Stimulated activated naive CD8-positive, alpha-beta T cell treated with anti-CD3 and anti-CD28 coated beads, Interleukin-15, Interleukin-2, amounts not matched to agents 100 ng/mL and 50 ng/mL, for 24 hours (primary cell): ENCODE data around the gene CMIP.
A peak's percentile ranks its signal among the peaks of the same experiment; 100 is the strongest.

Experiments
- H3K27ac Mint-ChIP-seq: one replicate; pipeline ENCODE4 v1.8.0; 2021; ENCODE audit warnings: mild to moderate bottlenecking, mixed read lengths
- H3K27me3 Mint-ChIP-seq: one replicate; pipeline ENCODE4 v1.8.0; 2021; ENCODE audit warnings: mixed read lengths
- H3K36me3 Mint-ChIP-seq: one replicate; pipeline ENCODE4 v1.8.0; 2021; ENCODE audit warnings: low read depth, mixed read lengths
- H3K4me1 Mint-ChIP-seq: one replicate; pipeline ENCODE4 v1.8.0; 2021; ENCODE audit warnings: low read depth, mixed read lengths
- H3K4me3 Mint-ChIP-seq: one replicate; pipeline ENCODE4 v1.8.0; 2021; ENCODE audit warnings: mild to moderate bottlenecking, mixed read lengths
- H3K9me3 Mint-ChIP-seq: one replicate; pipeline ENCODE4 v1.8.0; 2021; ENCODE audit warnings: mixed read lengths

Gene CMIP

GRCh38 chr16:81752225-81752875 is 307.7 kb downstream of the CMIP start:
- H3K27me3 Mint-ChIP-seq = peaks cover 3% of the 10 kb centered on the region
- no peak overlapping the region for H3K4me3 Mint-ChIP-seq
- H3K4me1 Mint-ChIP-seq = peaks cover 28% of the 10 kb centered on the region
- no peaks in the 10 kb centered on the region for H3K36me3 Mint-ChIP-seq
- H3K9me3 Mint-ChIP-seq = no peaks in the 10 kb centered on the region
- no peak overlapping the region for H3K27ac Mint-ChIP-seq

GRCh38 chr16:81752876-81753227 is 308.2 kb downstream of the CMIP start:
- Mint-ChIP-seq H3K27me3 (peaks cover 3% of the 10 kb centered on the region), H3K4me3 (no peak overlapping the region), H3K36me3 (no peaks in the 10 kb centered on the region), H3K9me3 (no peaks in the 10 kb centered on the region), H3K27ac (no peak overlapping the region), H3K4me1 (peaks cover 33% of the 10 kb centered on the region)

- peaks cover 35% of the 10 kb centered on the region for H3K4me1 Mint-ChIP-seq
- H3K27ac Mint-ChIP-seq = no peak overlapping the region
- no peaks in the 10 kb centered on the region for H3K36me3 Mint-ChIP-seq
- H3K9me3 Mint-ChIP-seq = no peaks in the 10 kb centered on the region
- no peak overlapping the region for H3K4me3 Mint-ChIP-seq
- peaks cover 3% of the 10 kb centered on the region for H3K27me3 Mint-ChIP-seq
These were observed 310.2 kb downstream of the CMIP start for GRCh38 chr16:81754858-81755257.

GRCh38 chr16:81755915-81756614 is 311.5 kb downstream of the CMIP start:
- H3K36me3 Mint-ChIP-seq = no peaks in the 10 kb centered on the region
- no peak overlapping the region for H3K4me3 Mint-ChIP-seq
- H3K27me3 Mint-ChIP-seq = peaks cover 3% of the 10 kb centered on the region
- peak overlapping the region; percentile 2 for H3K27ac Mint-ChIP-seq
- H3K9me3 Mint-ChIP-seq = no peaks in the 10 kb centered on the region
- peaks cover 35% of the 10 kb centered on the region for H3K4me1 Mint-ChIP-seq

- Mint-ChIP-seq H3K36me3 (no peaks in the 10 kb centered on the region), H3K27ac (peak overlapping the region; percentile 45), H3K27me3 (peaks cover 3% of the 10 kb centered on the region), H3K4me1 (peaks cover 35% of the 10 kb centered on the region), H3K4me3 (no peak overlapping the region), H3K9me3 (no peaks in the 10 kb centered on the region)
These were observed 312.2 kb downstream of the CMIP start for GRCh38 chr16:81756615-81757356.

- Mint-ChIP-seq H3K4me1 (peaks cover 32% of the 10 kb centered on the region), H3K4me3 (no peak overlapping the region), H3K27me3 (peaks cover 3% of the 10 kb centered on the region), H3K27ac (no peak overlapping the region), H3K9me3 (no peaks in the 10 kb centered on the region), H3K36me3 (no peaks in the 10 kb centered on the region)
These were observed 313.8 kb downstream of the CMIP start for GRCh38 chr16:81758376-81758775.
